Measurements from ENCODE around the gene GNG13.

GNG13 gene

GRCh38 chr16:833411-833810, 32.9 kb upstream of the GNG13 start:
- TF ChIP-seq CTCF (IDR thresholded peaks at IDR 0.05; ENCODE audit: insufficient read depth, low read length), result no peak
- TF ChIP-seq POLR2AphosphoS5 (IDR thresholded peaks at IDR 0.05; ENCODE audit: low read depth), result no peak
- no peak for TF ChIP-seq SPI1 (IDR thresholded peaks at IDR 0.05; ENCODE audit: borderline replicate concordance, low read depth)
- TF ChIP-seq GABPA (IDR thresholded peaks at IDR 0.05; ENCODE audit: low read depth), result no peak
- TF ChIP-seq, protein P1, sequence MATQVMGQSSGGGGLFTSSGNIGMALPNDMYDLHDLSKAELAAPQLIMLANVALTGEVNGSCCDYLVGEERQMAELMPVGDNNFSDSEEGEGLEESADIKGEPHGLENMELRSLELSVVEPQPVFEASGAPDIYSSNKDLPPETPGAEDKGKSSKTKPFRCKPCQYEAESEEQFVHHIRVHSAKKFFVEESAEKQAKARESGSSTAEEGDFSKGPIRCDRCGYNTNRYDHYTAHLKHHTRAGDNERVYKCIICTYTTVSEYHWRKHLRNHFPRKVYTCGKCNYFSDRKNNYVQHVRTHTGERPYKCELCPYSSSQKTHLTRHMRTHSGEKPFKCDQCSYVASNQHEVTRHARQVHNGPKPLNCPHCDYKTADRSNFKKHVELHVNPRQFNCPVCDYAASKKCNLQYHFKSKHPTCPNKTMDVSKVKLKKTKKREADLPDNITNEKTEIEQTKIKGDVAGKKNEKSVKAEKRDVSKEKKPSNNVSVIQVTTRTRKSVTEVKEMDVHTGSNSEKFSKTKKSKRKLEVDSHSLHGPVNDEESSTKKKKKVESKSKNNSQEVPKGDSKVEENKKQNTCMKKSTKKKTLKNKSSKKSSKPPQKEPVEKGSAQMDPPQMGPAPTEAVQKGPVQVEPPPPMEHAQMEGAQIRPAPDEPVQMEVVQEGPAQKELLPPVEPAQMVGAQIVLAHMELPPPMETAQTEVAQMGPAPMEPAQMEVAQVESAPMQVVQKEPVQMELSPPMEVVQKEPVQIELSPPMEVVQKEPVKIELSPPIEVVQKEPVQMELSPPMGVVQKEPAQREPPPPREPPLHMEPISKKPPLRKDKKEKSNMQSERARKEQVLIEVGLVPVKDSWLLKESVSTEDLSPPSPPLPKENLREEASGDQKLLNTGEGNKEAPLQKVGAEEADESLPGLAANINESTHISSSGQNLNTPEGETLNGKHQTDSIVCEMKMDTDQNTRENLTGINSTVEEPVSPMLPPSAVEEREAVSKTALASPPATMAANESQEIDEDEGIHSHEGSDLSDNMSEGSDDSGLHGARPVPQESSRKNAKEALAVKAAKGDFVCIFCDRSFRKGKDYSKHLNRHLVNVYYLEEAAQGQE (IDR thresholded peaks at IDR 0.05; ENCODE audit: insufficient replicate concordance, low read depth), result no peak
- DNase-seq (ENCODE audit: low read depth in 1 of 2, low spot score in 1 of 2), result no peak
- Histone ChIP-seq H3K27me3 (ENCODE audit: insufficient read depth, poor library complexity, severe bottlenecking) (peaks cover 19% of the 10 kb centered on the region), H3K27ac (replicated peaks) (no peak overlapping the region), H3K4me3 (replicated peaks; ENCODE audit: insufficient read depth, low read length) (no peak overlapping the region)

DNA sequence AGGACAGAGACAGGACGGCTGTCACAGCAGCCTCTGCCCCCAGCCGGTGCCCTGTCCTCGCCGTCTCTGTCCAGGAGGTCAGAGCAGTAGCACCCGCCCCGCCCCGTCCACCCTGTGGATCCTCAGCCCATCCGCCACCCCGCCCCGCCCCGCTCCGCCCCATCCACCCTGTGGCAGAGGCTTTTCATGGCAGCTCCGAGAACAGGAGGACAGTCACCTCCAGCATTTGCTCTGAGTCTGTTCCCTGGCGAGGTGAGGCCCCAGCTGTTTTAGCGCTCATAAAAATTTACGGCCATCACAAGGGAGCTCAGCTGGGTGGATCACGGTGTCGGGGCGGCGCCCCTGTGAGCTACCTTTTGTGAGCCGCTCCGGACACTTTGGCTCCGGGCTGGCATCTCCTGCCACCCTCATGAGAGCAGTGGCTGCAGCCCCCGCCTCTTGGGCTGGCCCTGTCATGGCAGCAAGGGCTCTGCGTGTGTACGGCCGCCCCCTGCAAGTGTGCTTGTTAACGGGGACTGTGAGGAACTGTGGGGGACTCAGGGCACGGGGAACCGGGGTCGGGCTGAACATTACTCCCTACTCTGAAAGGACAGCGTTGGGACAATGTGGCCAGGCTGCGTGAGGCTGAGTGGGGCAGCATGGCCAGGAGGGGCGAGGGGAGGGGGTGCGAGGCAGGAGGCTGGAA, 32.3 kb upstream of the GNG13 start:
- H3K4me3 ChIP-seq (replicated peaks; ENCODE audit: insufficient read depth, low read length), result no peak overlapping the region
- TF ChIP-seq POLR2AphosphoS5 (IDR thresholded peaks at IDR 0.05; ENCODE audit: low read depth) (no peak), SPI1 (IDR thresholded peaks at IDR 0.05; ENCODE audit: borderline replicate concordance, low read depth) (no peak), CTCF (IDR thresholded peaks at IDR 0.05; ENCODE audit: insufficient read depth, low read length) (no peak), GABPA (IDR thresholded peaks at IDR 0.05; ENCODE audit: low read depth) (no peak)
- TF ChIP-seq, protein P1 (IDR thresholded peaks at IDR 0.05; ENCODE audit: insufficient replicate concordance, low read depth), result no peak
- peaks cover 19% of the 10 kb centered on the region for H3K27me3 ChIP-seq (ENCODE audit: insufficient read depth, poor library complexity, severe bottlenecking)
- DNase-seq (ENCODE audit: low read depth in 1 of 2, low spot score in 1 of 2), result no peak
- no peak overlapping the region for H3K27ac ChIP-seq (replicated peaks)

DNA sequence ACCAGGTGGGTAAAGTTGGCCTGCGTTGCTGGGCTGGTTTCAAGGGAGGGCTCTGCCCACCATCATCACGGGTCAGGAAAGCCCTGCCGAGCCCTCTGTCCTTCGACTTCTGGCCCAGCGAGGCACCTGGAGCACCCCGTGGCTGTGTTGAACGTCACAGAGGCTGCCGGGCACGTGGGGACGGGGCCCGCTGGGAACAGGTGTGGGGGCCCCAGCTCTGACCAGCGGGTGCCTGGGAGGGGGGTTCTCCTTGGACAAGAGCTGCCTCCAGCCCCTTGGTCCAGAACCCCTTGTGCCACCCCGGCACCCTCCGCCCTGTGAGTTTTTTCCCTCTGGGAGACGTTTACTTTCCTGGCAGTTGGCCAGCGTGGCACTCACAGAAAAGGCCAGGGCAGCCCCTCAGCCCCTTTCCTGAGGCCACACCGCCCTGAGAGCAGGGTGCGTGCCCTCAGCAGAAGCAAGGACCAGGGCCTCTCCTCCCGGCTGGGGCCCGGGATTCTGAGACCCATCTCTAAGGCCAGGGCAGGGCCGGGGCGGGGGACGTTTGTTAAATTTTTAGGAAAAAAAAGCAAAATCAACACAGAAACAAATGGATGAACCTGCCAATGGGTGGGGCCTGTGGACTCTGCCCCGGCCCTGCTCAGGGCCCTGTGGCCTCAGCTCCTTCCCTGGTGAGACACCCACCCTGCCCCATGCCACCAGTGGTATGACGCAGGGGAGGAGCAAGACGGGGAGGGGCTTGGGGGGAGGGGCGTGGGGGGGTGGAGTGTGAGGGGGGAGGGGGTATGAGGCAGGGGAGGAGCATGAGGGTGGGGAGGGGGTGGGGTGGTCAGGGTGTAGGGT, 31.3 kb upstream of the GNG13 start:
- TF ChIP-seq, protein P1 (IDR thresholded peaks at IDR 0.05; ENCODE audit: insufficient replicate concordance, low read depth), result no peak
- no peak for TF ChIP-seq CTCF (IDR thresholded peaks at IDR 0.05; ENCODE audit: insufficient read depth, low read length)
- no peak for TF ChIP-seq SPI1 (IDR thresholded peaks at IDR 0.05; ENCODE audit: borderline replicate concordance, low read depth)
- TF ChIP-seq POLR2AphosphoS5 (IDR thresholded peaks at IDR 0.05; ENCODE audit: low read depth), result no peak
- TF ChIP-seq GABPA (IDR thresholded peaks at IDR 0.05; ENCODE audit: low read depth), result no peak
- Histone ChIP-seq H3K27me3 (ENCODE audit: insufficient read depth, poor library complexity, severe bottlenecking) (peaks cover 19% of the 10 kb centered on the region), H3K4me3 (replicated peaks; ENCODE audit: insufficient read depth, low read length) (no peak overlapping the region), H3K27ac (replicated peaks) (no peak overlapping the region)
- no peak for DNase-seq (ENCODE audit: low read depth in 1 of 2, low spot score in 1 of 2)

Data from HL-60 (cell line).